NOMO-1 treated with dmso at 0.1 percent for 144 hours (cell line): ENCODE measurements around the gene MEF2C.

Source experiments
- DNase-seq: peaks from one replicate; lab custom pipeline; 2025; ENCODE audit not compliant: unreplicated experiment; lab: John Stamatoyannopoulos, UW

Gene MEF2C

DNA sequence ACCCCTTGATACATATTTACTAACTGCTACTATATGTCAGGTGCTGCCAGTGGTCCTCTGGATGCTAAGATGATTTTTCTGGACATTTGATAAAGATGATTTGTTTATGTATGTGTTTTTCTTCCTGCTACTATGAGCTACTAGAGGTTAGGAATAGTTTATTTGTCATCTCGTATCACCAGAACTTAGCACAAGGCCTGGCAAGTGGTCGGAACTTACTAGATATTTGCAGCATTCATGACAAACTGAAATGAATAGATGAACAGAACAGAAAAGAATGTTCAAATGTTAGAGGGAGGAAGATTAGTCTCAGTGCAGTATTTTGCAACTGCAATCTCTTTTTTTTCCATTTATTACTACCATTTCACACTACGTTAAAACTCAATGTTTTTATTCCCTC is 114.6 kb downstream of the MEF2C start:
- DNase-seq, result no peak

- no peak for DNase-seq
Measured at GRCh38 chr5:88765798-88766197, 117.2 kb downstream of the MEF2C start.

DNA sequence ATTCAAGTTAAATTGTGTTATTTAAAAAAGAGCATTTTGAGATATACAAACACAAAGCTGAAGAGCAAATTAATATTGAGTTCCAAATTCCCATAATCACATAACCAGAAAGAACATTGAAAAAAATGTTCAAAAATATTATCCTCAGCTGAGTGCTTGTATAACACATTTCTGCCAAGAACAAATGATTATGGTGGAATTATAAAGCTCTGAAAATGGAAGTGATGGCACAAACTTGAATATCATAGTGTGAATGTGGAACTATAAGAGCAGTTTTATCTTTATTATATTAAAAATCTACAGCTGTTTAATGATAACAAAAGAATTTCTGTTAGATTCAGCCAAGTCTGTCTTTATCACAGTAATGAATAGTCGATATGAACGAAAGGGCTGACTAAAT is 117.8 kb downstream of the MEF2C start:
- DNase-seq, result no peak

DNA sequence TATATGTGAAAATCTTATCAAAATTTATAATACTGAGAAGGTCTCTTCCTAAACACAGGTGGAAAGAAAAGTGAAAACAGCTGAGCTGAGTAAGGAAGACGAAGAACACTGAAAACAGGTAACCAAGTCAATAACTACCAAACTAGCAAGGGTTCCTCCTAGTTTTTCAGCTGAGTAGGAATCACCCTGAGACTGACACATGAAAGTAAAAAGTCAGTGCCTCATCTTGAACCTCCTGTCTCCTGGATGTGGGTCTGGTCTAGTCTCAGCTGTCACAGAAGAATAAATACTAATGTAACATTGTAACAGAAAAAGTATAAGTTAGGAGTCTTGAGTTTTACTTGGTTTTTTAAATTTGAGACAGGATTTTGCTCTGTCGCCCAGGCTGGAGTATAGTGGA is 121.0 kb downstream of the MEF2C start:
- DNase-seq, result no peak

GRCh38 chr5:88761269-88761850 is 121.6 kb downstream of the MEF2C start:
- DNase-seq, result no peak

DNA sequence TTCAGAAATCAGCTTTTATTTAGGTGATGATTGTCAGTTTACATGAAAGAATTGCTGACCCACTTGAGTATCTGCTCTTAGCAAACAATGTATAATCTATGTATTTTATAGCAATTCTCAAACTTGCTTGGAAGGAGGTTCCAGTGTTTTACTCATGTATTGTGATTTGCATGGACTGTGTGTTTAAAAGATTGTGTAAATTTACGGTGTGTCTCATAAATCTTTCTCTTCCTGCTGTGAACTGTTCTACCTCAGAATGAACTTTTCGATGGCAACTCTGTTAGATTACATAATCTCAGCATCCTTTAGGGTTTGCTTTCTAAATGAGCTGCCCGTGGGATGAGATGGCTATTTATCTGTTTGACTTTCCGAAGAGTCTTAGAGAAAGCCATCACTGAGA is 122.5 kb downstream of the MEF2C start:
- no peak for DNase-seq

- DNase-seq, result no peak
Measured at GRCh38 chr5:88758591-88758990, 124.4 kb downstream of the MEF2C start.

DNA sequence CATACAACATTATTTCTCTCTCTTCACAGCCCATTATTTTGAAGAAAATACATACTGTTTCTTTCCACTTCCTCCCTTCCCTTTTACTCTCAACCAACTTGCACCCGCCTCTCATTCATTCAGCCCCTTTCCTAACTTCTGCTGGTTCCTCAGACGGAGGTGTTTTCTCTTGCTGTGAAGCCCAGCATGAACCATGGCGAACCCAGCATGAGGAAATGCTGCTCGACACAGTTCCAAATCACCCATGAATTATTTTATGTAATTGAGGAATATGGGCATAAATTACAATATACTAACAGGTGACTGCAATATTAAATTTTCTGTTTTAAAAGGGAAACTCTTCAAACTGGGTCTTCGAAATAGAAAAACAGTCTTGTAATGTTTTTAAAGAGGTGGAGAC is 124.8 kb downstream of the MEF2C start:
- DNase-seq, result no peak

GRCh38 chr5:88756953-88757352 is 126.0 kb downstream of the MEF2C start:
- DNase-seq, result no peak

DNA sequence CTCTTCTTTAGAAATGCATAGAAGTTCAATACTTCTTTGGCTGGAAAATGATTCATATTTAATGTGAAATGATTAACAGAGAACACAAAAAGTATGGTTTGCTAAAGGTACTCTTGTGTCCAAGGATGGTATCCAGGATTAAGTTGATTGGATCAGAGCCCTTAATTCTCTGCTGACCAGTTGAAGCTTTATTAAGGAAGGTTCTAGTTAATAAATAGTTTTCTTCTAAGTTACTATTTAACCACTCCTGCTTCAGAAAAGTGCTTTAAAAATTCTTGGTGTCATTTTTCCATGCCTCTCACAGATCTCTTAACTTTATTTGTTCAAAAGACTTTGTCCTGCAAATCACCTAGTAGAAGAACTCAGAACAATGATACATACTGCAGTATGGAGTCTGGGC is 134.3 kb downstream of the MEF2C start:
- DNase-seq, result no peak

DNA sequence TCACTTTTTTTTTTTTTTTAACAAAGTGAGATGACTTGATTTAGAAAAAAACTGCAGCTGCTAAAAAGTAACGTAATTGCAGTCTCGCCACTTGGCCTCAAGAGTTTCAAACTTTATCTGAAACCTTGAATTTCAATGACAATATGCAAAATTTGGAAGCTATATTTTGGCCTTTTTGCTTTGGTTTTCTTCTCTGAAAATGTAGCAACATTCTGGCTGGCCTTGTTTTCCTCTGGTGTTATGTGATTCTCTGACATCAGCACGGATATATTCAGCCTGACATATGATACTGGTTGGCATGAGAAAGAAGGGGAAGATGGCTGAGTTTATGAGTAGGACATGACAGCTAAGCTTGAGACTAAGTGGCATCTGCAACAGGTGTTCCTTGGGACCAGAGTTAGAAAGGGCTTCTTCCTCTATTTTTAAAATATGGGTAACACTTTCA is 136.5 kb downstream of the MEF2C start:
- no peak for DNase-seq

- no peak for DNase-seq
Measured at GRCh38 chr5:88745093-88745696, 137.8 kb downstream of the MEF2C start.

- DNase-seq, result no peak
Measured at GRCh38 chr5:88743231-88743834, 139.7 kb downstream of the MEF2C start.

DNA sequence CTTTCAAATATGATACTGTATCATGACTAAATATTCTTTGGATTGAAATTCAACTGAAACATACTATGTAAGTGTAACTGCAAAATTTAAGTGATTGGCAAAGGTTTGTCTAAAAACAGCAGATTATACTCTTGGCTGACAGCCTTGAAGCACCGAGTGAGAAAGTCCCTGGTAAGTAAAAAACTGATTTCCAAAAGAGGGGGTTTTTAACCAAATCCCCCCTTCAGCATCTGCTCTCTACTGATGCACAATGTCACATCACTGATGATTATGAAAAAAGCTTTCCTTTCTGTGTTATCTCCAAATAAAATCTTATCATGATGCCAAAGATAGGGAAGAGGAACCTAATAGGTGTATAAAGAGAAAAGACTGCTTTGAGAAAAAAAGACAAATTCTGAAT is 141.0 kb downstream of the MEF2C start:
- DNase-seq, result no peak

DNA sequence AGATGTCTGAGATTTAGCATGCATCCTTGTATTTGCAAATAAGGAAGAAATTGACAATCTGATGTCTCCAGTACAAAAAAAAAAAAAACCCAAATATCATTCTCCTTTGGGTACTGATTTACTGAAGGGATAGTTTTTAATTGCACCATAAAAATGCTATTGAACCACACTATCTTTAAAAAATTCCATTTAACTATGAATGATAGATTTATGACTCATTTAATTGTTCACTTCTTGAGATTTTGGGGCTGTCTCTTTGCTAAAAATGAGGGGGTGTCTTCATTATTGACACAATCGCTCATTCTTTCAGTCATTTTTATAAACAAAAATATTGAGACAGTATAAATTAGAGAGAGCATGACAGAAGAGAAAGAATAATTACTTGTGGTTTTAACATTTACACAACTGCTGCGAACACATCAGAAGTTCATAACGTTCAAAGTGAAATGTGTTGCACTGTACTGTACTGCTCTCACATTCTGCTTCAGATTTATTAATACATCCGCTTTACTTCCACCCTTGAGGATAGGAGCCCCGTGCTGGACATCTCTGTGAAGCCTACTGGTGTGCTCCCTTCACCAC is 142.3 kb downstream of the MEF2C start:
- DNase-seq, result no peak

GRCh38 chr5:88736494-88736893 is 146.5 kb downstream of the MEF2C start:
- no peak for DNase-seq

DNA sequence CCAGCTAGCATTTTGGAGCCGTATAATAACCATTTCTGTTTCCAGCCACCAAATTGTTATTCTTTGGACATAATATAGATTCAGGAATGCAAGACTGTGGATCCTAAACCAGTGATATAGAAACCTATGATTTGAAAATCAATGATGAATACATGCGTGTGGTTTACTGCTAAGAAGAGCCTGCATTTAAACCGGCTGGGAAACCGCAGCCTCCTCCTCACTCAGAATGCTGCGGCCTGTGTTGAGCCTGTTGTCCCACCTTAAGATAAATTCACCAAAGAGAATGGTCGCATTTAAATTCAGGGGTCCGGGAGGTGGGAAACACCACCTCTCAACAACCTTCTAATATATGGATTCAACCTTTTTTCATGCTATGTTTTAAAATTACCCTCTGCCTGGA is 148.0 kb downstream of the MEF2C start:
- DNase-seq, result no peak

DNA sequence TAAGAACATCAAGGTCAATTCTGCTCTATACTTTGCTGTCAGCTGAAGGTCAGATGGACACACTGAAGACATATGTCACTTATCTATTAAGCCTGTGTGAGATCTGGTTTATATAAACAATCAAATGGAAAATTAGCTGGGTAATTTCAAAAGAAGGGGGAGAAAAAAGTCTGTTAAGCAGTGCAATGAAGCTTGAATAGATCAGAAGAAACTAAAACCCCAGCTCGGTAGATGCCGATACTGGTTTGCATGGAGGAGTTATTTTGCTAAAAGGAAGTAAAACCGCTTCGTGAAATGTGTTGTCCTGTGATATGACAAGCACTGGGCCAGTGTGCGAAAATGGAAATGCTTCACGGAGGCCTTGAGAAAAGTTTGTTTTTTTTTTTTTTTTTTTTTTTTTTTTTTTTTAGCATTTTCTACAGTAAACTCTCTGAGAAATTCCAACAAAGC is 148.8 kb downstream of the MEF2C start:
- peak; percentile 36 for DNase-seq

- DNase-seq, result no peak
Measured at GRCh38 chr5:88732862-88733261, 150.1 kb downstream of the MEF2C start.

GRCh38 chr5:88732181-88732633 is 150.8 kb downstream of the MEF2C start:
- peak; percentile 95 for DNase-seq

GRCh38 chr5:88729829-88730182 is 153.2 kb downstream of the MEF2C start:
- no peak for DNase-seq

GRCh38 chr5:88729084-88729828 is 153.7 kb downstream of the MEF2C start:
- DNase-seq, result peak; percentile 36
